Testis (tissue), 2 donors: ENCODE measurements around the gene LARGE1.

Experiments used
- POLR2A ChIP-seq: fragments of 450-650 bp; IDR thresholded peaks from one replicate; pipeline ENCODE4 v1.6.1; 2017; ENCODE audit warnings: antibody characterized with exemption, mild to moderate bottlenecking, moderate library complexity
- TF ChIP-seq, protein P1 (sequence below), 3 experiments: fragments of 450-650 bp in 2 of 3; fragments of 200-600 bp in 1 of 3; sonication (generic) in 1 of 3; IDR thresholded peaks; one replicate each; pipeline ENCODE4 v1.5.1; 2016 to 2019; ENCODE audit warnings: antibody characterized with exemption in 3 of 3, mild to moderate bottlenecking in 2 of 3, moderate library complexity in 1 of 3

DNA sequence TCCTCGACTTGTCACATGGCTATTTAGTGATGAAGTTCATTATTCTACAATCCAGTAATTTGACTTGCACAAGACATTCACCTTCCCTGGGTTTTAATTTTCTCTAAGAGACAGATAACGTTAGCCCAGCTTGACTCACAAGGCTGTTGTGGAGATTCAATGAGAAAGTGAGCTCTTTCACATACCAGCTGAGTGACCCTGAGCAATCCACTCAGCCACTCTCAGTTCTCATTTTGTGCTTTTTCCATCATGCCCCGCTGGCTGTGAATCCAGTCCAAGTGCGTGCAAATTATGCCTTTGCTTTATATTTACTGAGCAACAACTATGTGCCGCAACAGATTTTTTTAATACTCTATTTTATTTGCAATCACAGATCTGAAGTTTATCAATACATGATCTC lies 176.5 kb downstream of the LARGE1 start:
- TF ChIP-seq, protein P1, sequence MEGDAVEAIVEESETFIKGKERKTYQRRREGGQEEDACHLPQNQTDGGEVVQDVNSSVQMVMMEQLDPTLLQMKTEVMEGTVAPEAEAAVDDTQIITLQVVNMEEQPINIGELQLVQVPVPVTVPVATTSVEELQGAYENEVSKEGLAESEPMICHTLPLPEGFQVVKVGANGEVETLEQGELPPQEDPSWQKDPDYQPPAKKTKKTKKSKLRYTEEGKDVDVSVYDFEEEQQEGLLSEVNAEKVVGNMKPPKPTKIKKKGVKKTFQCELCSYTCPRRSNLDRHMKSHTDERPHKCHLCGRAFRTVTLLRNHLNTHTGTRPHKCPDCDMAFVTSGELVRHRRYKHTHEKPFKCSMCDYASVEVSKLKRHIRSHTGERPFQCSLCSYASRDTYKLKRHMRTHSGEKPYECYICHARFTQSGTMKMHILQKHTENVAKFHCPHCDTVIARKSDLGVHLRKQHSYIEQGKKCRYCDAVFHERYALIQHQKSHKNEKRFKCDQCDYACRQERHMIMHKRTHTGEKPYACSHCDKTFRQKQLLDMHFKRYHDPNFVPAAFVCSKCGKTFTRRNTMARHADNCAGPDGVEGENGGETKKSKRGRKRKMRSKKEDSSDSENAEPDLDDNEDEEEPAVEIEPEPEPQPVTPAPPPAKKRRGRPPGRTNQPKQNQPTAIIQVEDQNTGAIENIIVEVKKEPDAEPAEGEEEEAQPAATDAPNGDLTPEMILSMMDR (IDR thresholded peaks at IDR 0.05): no peak
- TF ChIP-seq POLR2A: no peak
